GM21526 (cell line): ENCODE data around the gene MCAM.

Experiments used
- ATAC-seq: cut with Tn5 transposase; IDR thresholded peaks from one replicate; pipeline ENCODE4 v1.9.1; 2021; ENCODE audit warnings: moderate library complexity; ENCODE audit not compliant: unreplicated experiment, low FRiP score

MCAM gene

GRCh38 chr11:119316729-119317591 is at the start of gene MCAM:
Gene MCAM, minus strand, starts transcription at chr11:119317130. Its CDS starts 29 bp downstream, at chr11:119317101.
- ATAC-seq, result no peak

GRCh38 chr11:119365071-119365591 is 48.2 kb upstream of the MCAM start:
- ATAC-seq, result no peak

- no peak for ATAC-seq
Measured at GRCh38 chr11:119363851-119364590, 47.1 kb upstream of the MCAM start.

- ATAC-seq, result no peak
Measured at GRCh38 chr11:119363081-119363850, 46.3 kb upstream of the MCAM start.

- ATAC-seq, result no peak
Measured at GRCh38 chr11:119362741-119363080, 45.8 kb upstream of the MCAM start.

GRCh38 chr11:119361941-119362725 is 45.2 kb upstream of the MCAM start:
- no peak for ATAC-seq

- no peak for ATAC-seq
Measured at GRCh38 chr11:119361056-119361787, 44.3 kb upstream of the MCAM start.

GRCh38 chr11:119359365-119360214 is 42.7 kb upstream of the MCAM start:
- no peak for ATAC-seq

- no peak for ATAC-seq
Measured at GRCh38 chr11:119357074-119357473, 40.1 kb upstream of the MCAM start.

GRCh38 chr11:119356349-119357031 is 39.6 kb upstream of the MCAM start:
- no peak for ATAC-seq

GRCh38 chr11:119355091-119355843 is 38.3 kb upstream of the MCAM start:
- ATAC-seq, result no peak

- ATAC-seq, result no peak
Measured at GRCh38 chr11:119352857-119353260, 35.9 kb upstream of the MCAM start.

GRCh38 chr11:119351232-119351631 is 34.3 kb upstream of the MCAM start:
- ATAC-seq, result no peak

- no peak for ATAC-seq
Measured at GRCh38 chr11:119350302-119350701, 33.4 kb upstream of the MCAM start.

- no peak for ATAC-seq
Measured at GRCh38 chr11:119347940-119348605, 31.1 kb upstream of the MCAM start.

GRCh38 chr11:119347242-119347641 is 30.3 kb upstream of the MCAM start:
- no peak for ATAC-seq

- no peak for ATAC-seq
Measured at GRCh38 chr11:119346605-119347004, 29.7 kb upstream of the MCAM start, which contains the start of gene MFRP. Gene MFRP, minus strand, starts transcription at chr11:119346705. Its CDS starts 192 bp downstream, at chr11:119346513.
